Right lobe of liver (tissue), 6 donors: ENCODE results near the gene ZNF527. TPM values are rescaled to one million over a fixed set of nuclear protein-coding genes. Genes with fewer than 3 reads are reported as not detected.

ENCODE experiments used
- ATAC-seq, 4 donors: fragments of 200-7000 bp; cut with Tn5 transposase; one replicate each; pipeline ENCODE4 v1.9.1; 2020; ENCODE audit warnings: mild to moderate bottlenecking in 4 of 4, moderate library complexity in 4 of 4
- DNase-seq, 3 donors: peaks; one replicate each; pipeline ENCODE4 v3.0.0-alpha.2; 2020
- H3K27ac ChIP-seq, 3 donors: fragments of 200-600 bp; one replicate each; pipeline ENCODE4 v1.8.0; 2022
- H3K27me3 ChIP-seq, 2 donors: fragments of 200-600 bp; one replicate each; pipeline ENCODE4 v1.8.0; 2022
- H3K36me3 ChIP-seq, 4 donors: fragments of 200-600 bp; sonication (generic) in 1 of 4; one replicate each; pipeline versions ENCODE4 v1.5.1 to v1.8.0; 2017 to 2022; ENCODE audit warnings: control low read depth in 1 of 4
- H3K4me1 ChIP-seq, 4 donors: fragments of 200-600 bp; sonication (generic) in 1 of 4; one replicate each; pipeline versions ENCODE4 v1.5.1 to v1.8.0; 2017 to 2022; ENCODE audit warnings: control low read depth in 1 of 4
- H3K4me3 ChIP-seq, 3 donors: fragments of 200-600 bp; one replicate each; pipeline ENCODE4 v1.8.0; 2022
- H3K9me3 ChIP-seq, 4 donors: fragments of 200-600 bp; sonication (generic) in 1 of 4; one replicate each; pipeline versions ENCODE4 v1.5.1 to v1.8.0; 2017 to 2022; ENCODE audit warnings: control low read depth in 1 of 4
- POLR2A ChIP-seq: fragments of 450-650 bp; IDR thresholded peaks from one replicate; pipeline ENCODE4 v1.6.1; 2017; ENCODE audit warnings: antibody characterized with exemption, mild to moderate bottlenecking
- WGBS: methylation state at CpG from one replicate; pipeline ENCODE4 v1.1.6; 2018; ENCODE audit warnings: low coverage, low lambda C conversion rate; ENCODE audit not compliant: insufficient coverage; ENCODE audit errors: missing lambda C conversion rate; 5-methylcytosine and 5-hydroxymethylcytosine counted together
- intact Hi-C, 2 donors: fragments of 100-400 bp; cut with DNase I; formaldehyde crosslinking; loops; one replicate each; pipeline versions ENCODE4 v1.11.2 to v1.14.1; 2022
- total RNA-seq, 6 experiments: library from RNA; depleted of rRNA in 2 of 6; stranded (reverse); fragments of >200 nt in 2 of 6; fragmentation: NEBNext Ultra II Directional in 3 of 6; extraction: Animal tissue kit (Norgen Biotek cat#: 25700) in 3 of 6; gene quantifications; one replicate each; pipeline versions ENCODE4 v1.1.0 to v1.2.4, GENCODE V29; 2016 to 2023
- TF ChIP-seq, protein P1 (sequence below), 4 donors: fragments of 200-600 bp in 3 of 4; fragments of 450-650 bp in 1 of 4; IDR thresholded peaks; one replicate each; pipeline versions ENCODE4 v1.5.1 to v1.8.0; 2016 to 2022; ENCODE audit warnings: antibody characterized with exemption in 4 of 4, mild to moderate bottlenecking in 2 of 4
- donor health status: DM: no; HTN: yes; CAD: no.
- donor health status: DM: no; HTN: no; CAD: no.
- donor health status: DM: no; HTN: no; CAD: no.
- donor health status: DM: no; HTN: yes; CAD: no.
- donor health status: DM: no; HTN: yes; CAD: no.

The ZNF527 gene
- total RNA-seq, 6 experiments from 2014 or later = 2.2 to 3.4 (median 2.6) TPM

DNA sequence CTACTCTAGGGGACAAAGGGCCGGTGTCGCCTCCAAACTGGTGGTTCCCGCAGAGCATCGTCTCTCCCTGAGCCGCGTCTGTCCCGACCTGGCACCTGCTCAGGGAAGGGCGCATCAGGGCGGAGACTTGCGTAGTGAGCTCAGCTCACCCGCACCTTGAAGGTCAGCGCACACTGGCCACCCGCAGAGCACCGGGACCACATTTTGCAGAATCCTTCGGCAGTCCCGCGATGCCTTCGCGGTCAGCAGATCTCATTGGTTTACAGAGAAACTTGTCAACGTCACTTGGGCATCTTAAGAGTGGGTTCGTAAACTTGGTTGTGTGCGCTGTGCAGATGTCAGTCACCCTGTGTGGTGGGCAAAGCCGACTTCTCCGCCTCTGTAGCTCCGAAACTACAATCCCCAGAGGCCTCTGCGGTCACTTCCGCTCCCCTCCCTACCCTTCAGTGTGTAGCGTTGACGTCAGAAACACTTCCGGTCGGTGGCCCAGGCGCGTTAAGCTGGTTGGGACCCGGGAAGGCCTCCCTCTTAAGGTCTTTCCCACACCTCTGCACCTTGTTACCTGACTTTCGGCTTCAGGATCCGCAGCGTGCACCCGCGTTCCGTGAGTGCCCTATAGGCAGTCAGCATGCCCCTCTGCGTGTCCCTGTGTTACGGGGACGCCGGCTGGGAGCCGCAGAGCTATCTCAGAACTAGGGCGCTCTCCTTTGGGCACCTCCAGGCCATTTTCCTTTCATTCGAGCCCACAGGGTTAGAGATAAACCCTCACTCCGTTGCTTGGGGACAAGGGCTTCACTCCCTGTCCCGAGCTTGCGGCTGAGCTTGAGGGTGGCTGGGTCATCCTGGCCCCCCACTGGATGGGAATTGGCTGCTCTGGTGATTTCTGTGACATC is 36.5 kb upstream of the ZNF527 start:
- H3K27ac ChIP-seq = peak overlapping the region; percentile 65 to 83 (median 80)

GRCh38 chr19:37342753-37343152 is 28.1 kb upstream of the ZNF527 start:
- no peaks in the 10 kb centered on the region for H3K4me1 ChIP-seq
- WGBS = 100% methylated on average over 5 of the region's 5 CpGs
- no peak overlapping the region for H3K4me3 ChIP-seq
- no peak for TF ChIP-seq POLR2A
- TF ChIP-seq, protein P1, sequence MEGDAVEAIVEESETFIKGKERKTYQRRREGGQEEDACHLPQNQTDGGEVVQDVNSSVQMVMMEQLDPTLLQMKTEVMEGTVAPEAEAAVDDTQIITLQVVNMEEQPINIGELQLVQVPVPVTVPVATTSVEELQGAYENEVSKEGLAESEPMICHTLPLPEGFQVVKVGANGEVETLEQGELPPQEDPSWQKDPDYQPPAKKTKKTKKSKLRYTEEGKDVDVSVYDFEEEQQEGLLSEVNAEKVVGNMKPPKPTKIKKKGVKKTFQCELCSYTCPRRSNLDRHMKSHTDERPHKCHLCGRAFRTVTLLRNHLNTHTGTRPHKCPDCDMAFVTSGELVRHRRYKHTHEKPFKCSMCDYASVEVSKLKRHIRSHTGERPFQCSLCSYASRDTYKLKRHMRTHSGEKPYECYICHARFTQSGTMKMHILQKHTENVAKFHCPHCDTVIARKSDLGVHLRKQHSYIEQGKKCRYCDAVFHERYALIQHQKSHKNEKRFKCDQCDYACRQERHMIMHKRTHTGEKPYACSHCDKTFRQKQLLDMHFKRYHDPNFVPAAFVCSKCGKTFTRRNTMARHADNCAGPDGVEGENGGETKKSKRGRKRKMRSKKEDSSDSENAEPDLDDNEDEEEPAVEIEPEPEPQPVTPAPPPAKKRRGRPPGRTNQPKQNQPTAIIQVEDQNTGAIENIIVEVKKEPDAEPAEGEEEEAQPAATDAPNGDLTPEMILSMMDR (IDR thresholded peaks at IDR 0.05) = no peak
- H3K27ac ChIP-seq = no peak overlapping the region
- peaks cover 0 to 5% (median 0%) of the 10 kb centered on the region in 4 donors for H3K36me3 ChIP-seq
- DNase-seq = no peak
- no peak for ATAC-seq
- intact Hi-C loops = no loop called here
- H3K9me3 ChIP-seq = no peaks in the 10 kb centered on the region
- H3K27me3 ChIP-seq = no peaks in the 10 kb centered on the region

More for the DNA sequence above, 36.5 kb upstream of the ZNF527 start:
- intact Hi-C loops = no loop called here
- peak; percentile 92 to 95 (median 94) for DNase-seq
- peak; percentile 99 to 100 (median 100) for ATAC-seq
- WGBS = 0% methylated on average over 6 of the region's 50 CpGs
- TF ChIP-seq, protein P1 (IDR thresholded peaks at IDR 0.05) = no peak
- TF ChIP-seq POLR2A = peak; percentile 54
- peaks cover 0 to under 1% (median 0%) of the 10 kb centered on the region in 4 donors for H3K36me3 ChIP-seq
- H3K9me3 ChIP-seq = no peaks in the 10 kb centered on the region
- H3K4me3 ChIP-seq = peak overlapping the region; percentile 66 to 94 (median 87)
- H3K4me1 ChIP-seq = no peaks in the 10 kb centered on the region
- no peaks in the 10 kb centered on the region for H3K27me3 ChIP-seq

DNA sequence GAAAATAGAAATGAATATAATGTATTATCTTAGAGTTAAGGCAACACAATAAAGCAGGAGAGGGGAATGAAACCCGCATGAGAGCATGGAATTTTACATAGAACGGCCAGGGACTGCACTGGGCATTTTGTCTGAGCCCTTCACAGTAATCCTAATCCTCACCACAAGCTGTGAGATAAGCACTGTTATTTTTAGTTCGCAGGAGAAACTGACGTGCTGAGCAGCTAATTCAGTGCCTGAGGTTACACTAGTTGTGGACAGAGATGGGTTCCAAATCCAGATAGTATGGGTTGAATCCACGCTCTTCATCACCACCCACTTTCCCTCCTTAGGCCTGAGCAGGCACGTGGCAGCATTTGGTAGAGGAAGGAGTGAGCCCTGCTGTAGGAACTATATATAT is 24.8 kb upstream of the ZNF527 start:
- Histone ChIP-seq H3K27ac (no peak overlapping the region), H3K27me3 (no peaks in the 10 kb centered on the region), H3K36me3 (peaks cover 0 to 18% (median 5%) of the 10 kb centered on the region in 4 donors), H3K4me3 (no peak overlapping the region), H3K9me3 (no peaks in the 10 kb centered on the region), H3K4me1 (no peaks in the 10 kb centered on the region)
- TF ChIP-seq POLR2A = no peak
- TF ChIP-seq, protein P1 (IDR thresholded peaks at IDR 0.05) = no peak
- ATAC-seq = no peak
- WGBS = 91% methylated on average over 4 of the region's 6 CpGs
- DNase-seq = no peak
- intact Hi-C loops = no loop called here

- 100% methylated on average over 3 of the region's 3 CpGs for WGBS
- intact Hi-C loops = no loop called here
- Histone ChIP-seq H3K4me1 (no peaks in the 10 kb centered on the region), H3K27ac (no peak overlapping the region), H3K36me3 (peaks cover 0 to 18% (median 7%) of the 10 kb centered on the region in 4 donors), H3K27me3 (no peaks in the 10 kb centered on the region), H3K9me3 (no peaks in the 10 kb centered on the region), H3K4me3 (no peak overlapping the region)
- TF ChIP-seq, protein P1 (IDR thresholded peaks at IDR 0.05) = no peak
- TF ChIP-seq POLR2A = no peak
- DNase-seq (no peak), ATAC-seq (no peak)
Measured at GRCh38 chr19:37348060-37348459, 22.8 kb upstream of the ZNF527 start.
